OCI-LY1 (cell line): ENCODE results near the gene BHLHE41.

ENCODE experiments used
- H2AFZ ChIP-seq: fragments of 200-600 bp; sonication (generic), shearing (Covaris generic); 2 replicates; pipeline ENCODE4 v1.6.0; 2014; ENCODE audit warnings: antibody characterized with exemption, mild to moderate bottlenecking, low read length
- H3F3A ChIP-seq: fragments of 200-600 bp; sonication (generic), shearing (Covaris generic); 2 replicates; pipeline ENCODE4 v1.6.0; 2014; ENCODE audit warnings: mild to moderate bottlenecking, antibody characterized with exemption, low read length, moderate library complexity; ENCODE audit not compliant: insufficient read depth
- H3K27ac ChIP-seq: fragments of 200-600 bp; sonication (generic); 2 replicates; pipeline ENCODE4 v1.5.1; 2014; ENCODE audit warnings: low read length, mixed run types, mild to moderate bottlenecking, low read depth; ENCODE audit not compliant: poor library complexity, severe bottlenecking
- H3K27me3 ChIP-seq: fragments of 200-600 bp; sonication (generic); 2 replicates; pipeline ENCODE4 v1.6.0; 2014; ENCODE audit warnings: antibody characterized with exemption, mild to moderate bottlenecking, low read length, moderate library complexity; ENCODE audit not compliant: insufficient read depth
- H3K36me3 ChIP-seq: fragments of 200-600 bp; sonication (generic); 2 replicates; pipeline ENCODE4 v1.6.1; 2014; ENCODE audit warnings: mild to moderate bottlenecking, antibody characterized with exemption, low read length, moderate library complexity, mixed read lengths; ENCODE audit not compliant: insufficient read depth
- H3K4me1 ChIP-seq: fragments of 200-600 bp; sonication (generic); 2 replicates; pipeline ENCODE4 v1.5.1; 2014; ENCODE audit warnings: mild to moderate bottlenecking, low read length, moderate library complexity; ENCODE audit not compliant: insufficient read depth, severe bottlenecking
- H3K4me2 ChIP-seq: fragments of 200-600 bp; sonication (generic), shearing (Covaris generic); 2 replicates; pipeline ENCODE4 v1.6.1; 2014; ENCODE audit warnings: low read length
- H3K4me3 ChIP-seq: fragments of 200-600 bp; sonication (generic); 2 replicates; pipeline ENCODE4 v1.5.1; 2014; ENCODE audit warnings: low read length, low read depth, mild to moderate bottlenecking, mixed read lengths; ENCODE audit not compliant: poor library complexity, severe bottlenecking
- H3K79me2 ChIP-seq: fragments of 200-600 bp; shearing (Covaris generic); 2 replicates; pipeline ENCODE4 v1.6.1; 2016; ENCODE audit warnings: mixed run types, low read length, mixed read lengths; ENCODE audit not compliant: insufficient read depth
- H3K9ac ChIP-seq: fragments of 200-600 bp; sonication (generic), shearing (Covaris generic); 2 replicates; pipeline ENCODE4 v1.6.1; 2014; ENCODE audit warnings: mild to moderate bottlenecking, low read length, mixed read lengths
- H3K9me2 ChIP-seq: fragments of 200-600 bp; sonication (generic), shearing (Covaris generic); 2 replicates; pipeline ENCODE4 v1.6.1; 2014; ENCODE audit warnings: low read depth, mild to moderate bottlenecking, low read length, mixed read lengths
- H3K9me3 ChIP-seq: fragments of 200-600 bp; shearing (Covaris generic); 2 replicates; pipeline ENCODE4 v1.6.1; 2014; ENCODE audit warnings: low read length, mixed read lengths
- H4K20me1 ChIP-seq: fragments of 200-600 bp; sonication (generic), shearing (Covaris generic); 2 replicates; pipeline ENCODE4 v1.6.0; 2016; ENCODE audit warnings: mild to moderate bottlenecking, low read length; ENCODE audit not compliant: insufficient read depth
- EZH2 ChIP-seq: fragments of 200-600 bp; sonication (generic), shearing (Covaris generic); IDR thresholded peaks from 2 replicates; pipeline ENCODE4 v1.8.0; 2017; ENCODE audit warnings: borderline replicate concordance, mixed run types, mild to moderate bottlenecking, antibody characterized with exemption, low read length, moderate library complexity, mixed read lengths
- TF ChIP-seq, protein P1 (sequence below): fragments of 200-600 bp; sonication (generic), shearing (Covaris generic); IDR thresholded peaks from 2 replicates; pipeline ENCODE4 v1.5.1; 2017; ENCODE audit warnings: mild to moderate bottlenecking, antibody characterized with exemption, low read length, moderate library complexity, mixed read lengths

The BHLHE41 gene

DNA sequence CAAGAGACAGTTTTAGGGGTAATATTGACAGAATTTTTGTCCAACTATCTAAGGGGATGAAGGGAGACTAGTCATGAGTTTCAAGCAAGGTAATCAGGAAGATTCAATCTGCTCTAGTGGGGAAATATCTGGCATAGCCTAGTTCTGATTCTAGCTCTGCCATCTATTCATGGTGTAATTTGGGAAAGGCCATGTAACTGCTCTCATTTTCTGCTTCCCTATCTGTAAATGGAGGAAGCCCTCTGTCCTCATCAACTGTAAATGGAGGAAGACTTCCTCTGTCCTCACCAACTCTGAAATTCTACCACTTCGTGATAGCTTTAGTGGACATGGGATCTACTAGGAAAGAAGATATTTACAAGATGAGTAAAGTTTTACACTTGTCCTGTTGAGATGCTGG is 37.9 kb downstream of the BHLHE41 start:
- no peaks in the 10 kb centered on the region for H3K9me2 ChIP-seq
- H3K4me1 ChIP-seq: no peaks in the 10 kb centered on the region
- H3F3A ChIP-seq: no peaks in the 10 kb centered on the region
- H3K9ac ChIP-seq: no peak overlapping the region
- no peak overlapping the region for H3K4me2 ChIP-seq
- no peak overlapping the region for H3K4me3 ChIP-seq
- H4K20me1 ChIP-seq: no peaks in the 10 kb centered on the region
- no peaks in the 10 kb centered on the region for H3K79me2 ChIP-seq
- H3K9me3 ChIP-seq: no peaks in the 10 kb centered on the region
- H2AFZ ChIP-seq: no peak overlapping the region
- H3K36me3 ChIP-seq: no peaks in the 10 kb centered on the region
- no peak overlapping the region for H3K27ac ChIP-seq
- no peak for TF ChIP-seq EZH2
- TF ChIP-seq, protein P1, sequence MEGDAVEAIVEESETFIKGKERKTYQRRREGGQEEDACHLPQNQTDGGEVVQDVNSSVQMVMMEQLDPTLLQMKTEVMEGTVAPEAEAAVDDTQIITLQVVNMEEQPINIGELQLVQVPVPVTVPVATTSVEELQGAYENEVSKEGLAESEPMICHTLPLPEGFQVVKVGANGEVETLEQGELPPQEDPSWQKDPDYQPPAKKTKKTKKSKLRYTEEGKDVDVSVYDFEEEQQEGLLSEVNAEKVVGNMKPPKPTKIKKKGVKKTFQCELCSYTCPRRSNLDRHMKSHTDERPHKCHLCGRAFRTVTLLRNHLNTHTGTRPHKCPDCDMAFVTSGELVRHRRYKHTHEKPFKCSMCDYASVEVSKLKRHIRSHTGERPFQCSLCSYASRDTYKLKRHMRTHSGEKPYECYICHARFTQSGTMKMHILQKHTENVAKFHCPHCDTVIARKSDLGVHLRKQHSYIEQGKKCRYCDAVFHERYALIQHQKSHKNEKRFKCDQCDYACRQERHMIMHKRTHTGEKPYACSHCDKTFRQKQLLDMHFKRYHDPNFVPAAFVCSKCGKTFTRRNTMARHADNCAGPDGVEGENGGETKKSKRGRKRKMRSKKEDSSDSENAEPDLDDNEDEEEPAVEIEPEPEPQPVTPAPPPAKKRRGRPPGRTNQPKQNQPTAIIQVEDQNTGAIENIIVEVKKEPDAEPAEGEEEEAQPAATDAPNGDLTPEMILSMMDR: no peak
- no peaks in the 10 kb centered on the region for H3K27me3 ChIP-seq

- H2AFZ ChIP-seq: no peak overlapping the region
- no peak overlapping the region for H3K27ac ChIP-seq
- H3K9me3 ChIP-seq: no peaks in the 10 kb centered on the region
- no peak for TF ChIP-seq EZH2
- TF ChIP-seq, protein P1: no peak
- no peak overlapping the region for H3K4me3 ChIP-seq
- no peaks in the 10 kb centered on the region for H3K4me1 ChIP-seq
- H3K36me3 ChIP-seq: no peaks in the 10 kb centered on the region
- H3K4me2 ChIP-seq: no peak overlapping the region
- no peaks in the 10 kb centered on the region for H3K9me2 ChIP-seq
- H3K27me3 ChIP-seq: no peaks in the 10 kb centered on the region
- H3F3A ChIP-seq: no peaks in the 10 kb centered on the region
- no peak overlapping the region for H3K9ac ChIP-seq
- H4K20me1 ChIP-seq: no peaks in the 10 kb centered on the region
- H3K79me2 ChIP-seq: no peaks in the 10 kb centered on the region
These were observed 43.9 kb downstream of the BHLHE41 start for GRCh38 chr12:26080911-26081310.

DNA sequence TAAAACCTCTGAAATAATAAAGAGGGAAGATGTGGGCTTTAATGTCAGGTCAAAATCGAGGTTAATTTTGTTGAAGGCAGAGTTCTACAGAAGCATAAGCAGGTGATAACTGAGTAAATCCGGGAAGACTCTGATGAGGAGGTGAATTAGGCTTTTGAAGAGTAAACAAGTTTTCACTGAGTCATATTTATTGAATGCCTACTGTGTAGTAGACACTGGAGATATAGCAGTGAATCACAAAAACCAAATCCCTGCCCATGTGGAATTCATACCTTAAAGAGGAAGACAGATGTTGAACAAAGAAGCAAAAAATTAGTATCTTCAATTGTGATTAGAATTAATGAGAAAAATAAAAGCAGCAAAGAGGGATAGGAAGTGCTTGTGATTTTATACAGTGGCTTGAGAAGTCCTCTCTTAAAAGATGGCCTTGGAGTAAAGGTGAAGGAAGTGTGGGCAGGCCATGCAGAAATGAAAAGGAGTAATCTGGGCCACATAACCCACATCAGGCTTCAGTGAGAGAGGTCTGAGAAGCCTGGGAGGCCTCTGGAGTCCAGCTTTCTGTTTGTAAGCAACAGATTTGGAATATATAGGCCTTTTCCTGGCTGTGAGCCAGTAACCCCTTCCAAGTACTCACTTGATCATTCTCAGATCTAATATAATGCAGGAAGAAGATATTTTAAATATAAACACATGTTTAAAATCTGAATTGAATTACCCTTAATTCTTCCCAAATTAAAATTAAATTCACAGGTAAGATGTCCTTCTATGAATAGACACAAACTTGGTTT is 46.7 kb downstream of the BHLHE41 start:
- Histone ChIP-seq H3K27ac (no peak overlapping the region), H3K4me2 (no peak overlapping the region), H3K4me1 (no peaks in the 10 kb centered on the region), H3K9me2 (no peaks in the 10 kb centered on the region), H3K27me3 (no peaks in the 10 kb centered on the region), H4K20me1 (no peaks in the 10 kb centered on the region), H3K9ac (no peak overlapping the region), H3K4me3 (no peak overlapping the region), H3K9me3 (no peaks in the 10 kb centered on the region), H2AFZ (no peak overlapping the region), H3F3A (no peaks in the 10 kb centered on the region), H3K36me3 (no peaks in the 10 kb centered on the region), H3K79me2 (no peaks in the 10 kb centered on the region)
- TF ChIP-seq, protein P1: no peak
- no peak for TF ChIP-seq EZH2
